HepG2 (cell line): ENCODE results near the gene ST8SIA6. TPM values are rescaled to one million over a fixed set of nuclear protein-coding genes. Genes with fewer than 3 reads are reported as not detected.

Experiments
- ATAC-seq: fragments of 200-7000 bp; cut with Tn5 transposase; 3 replicates; pipeline ENCODE4 v1.9.1; 2020; ENCODE audit warnings: mild to moderate bottlenecking, moderate library complexity
- BruUV-seq: library from RNA; stranded (reverse); fragments of 400-500 nt; replicated peaks from 2 replicates; lab custom pipeline; 2021; lab: Mats Ljungman, UMichigan
- CTCF ChIA-PET: fragments of 300-600 bp; formaldehyde crosslinking; extraction: SDS; loops from one replicate; lab custom pipeline; 2021; ENCODE audit warnings: low total read pairs, inconsistent platforms, low intra/inter-chr PET ratio; lab: Yijun Ruan, JAX
- POLR2A ChIA-PET: fragments of 350-600 bp; sonication (Branson Sonifier 250); formaldehyde crosslinking; loops from one replicate; lab custom pipeline; 2020; ENCODE audit warnings: antibody characterized with exemption, inconsistent platforms; lab: Yijun Ruan, JAX
- DNase-seq: peaks from one replicate; pipeline ENCODE4 v3.0.0-alpha.2; 2015; ENCODE audit warnings: low spot score
- FAIRE-seq: peaks from 3 replicates; lab custom pipeline; 2011; peaks lifted over from hg19 to GRCh38; lab: Jason Lieb, UNC
- H2AFZ ChIP-seq: one replicate; pipeline ENCODE4 v1.6.1; 2011; ENCODE audit warnings: low read length, inconsistent platforms
- H3K27ac ChIP-seq: fragments of 300-600 bp; 3 replicates; pipeline ENCODE4 v1.8.0; 2011; ENCODE audit warnings: mixed run types, mild to moderate bottlenecking, mixed read lengths, low read length, inconsistent platforms; ENCODE audit not compliant: insufficient read depth; ENCODE audit errors: extremely low read length
- H3K27me3 ChIP-seq, 2 experiments: fragments of 200-600 bp in 1 of 2; 2 replicates in 1 of 2; 3 replicates in 1 of 2; pipeline versions ENCODE4 v1.6.0 to v1.8.0; 2011; ENCODE audit warnings: low read length in 2 of 2, mild to moderate bottlenecking in 2 of 2, moderate library complexity in 2 of 2, inconsistent platforms in 1 of 2; ENCODE audit not compliant: insufficient read depth in 2 of 2, control insufficient read depth in 1 of 2
- H3K36me3 ChIP-seq, 2 experiments: fragments of 200-600 bp in 1 of 2; replicated peaks in 1 of 2; 2 replicates in 1 of 2; 3 replicates in 1 of 2; pipeline versions ENCODE4 v1.5.1 to v1.8.0; 2011; ENCODE audit warnings: low read length in 2 of 2, inconsistent platforms in 1 of 2; ENCODE audit not compliant: insufficient read depth in 2 of 2, control insufficient read depth in 1 of 2
- H3K4me1 ChIP-seq: 2 replicates; pipeline ENCODE4 v1.5.1; 2012; ENCODE audit warnings: low read length, inconsistent platforms; ENCODE audit not compliant: insufficient read depth
- H3K4me2 ChIP-seq: 2 replicates; pipeline ENCODE4 v1.6.0; 2011; ENCODE audit warnings: low read depth, low read length, inconsistent platforms
- H3K4me3 ChIP-seq, 3 experiments: fragments of 200-600 bp in 1 of 3; sonication (generic), shearing (Covaris generic) in 1 of 3; replicated peaks in 1 of 3; 2 replicates each; pipeline ENCODE4 v1.5.1; 2011 to 2016; ENCODE audit warnings: low read length in 3 of 3, inconsistent platforms in 2 of 3, low read depth in 2 of 3, mild to moderate bottlenecking in 2 of 3, control low read depth in 1 of 3, mixed read lengths in 1 of 3; ENCODE audit not compliant: insufficient read depth in 1 of 3
- H3K79me2 ChIP-seq: one replicate; pipeline ENCODE4 v1.6.1; 2011; ENCODE audit warnings: low read length, inconsistent platforms; ENCODE audit not compliant: insufficient read depth
- H3K9ac ChIP-seq: 2 replicates; pipeline ENCODE4 v1.6.0; 2011; ENCODE audit warnings: mild to moderate bottlenecking, low read depth, low read length, inconsistent platforms; ENCODE audit not compliant: insufficient read depth
- H3K9me3 ChIP-seq: 2 replicates; pipeline ENCODE4 v1.5.1; 2012; ENCODE audit warnings: mild to moderate bottlenecking, low read length
- H4K20me1 ChIP-seq: 2 replicates; pipeline ENCODE4 v1.6.0; 2011; ENCODE audit warnings: inconsistent platforms, mild to moderate bottlenecking, low read length, moderate library complexity; ENCODE audit not compliant: insufficient read depth
- ATAD3A ChIP-seq: sonication (generic); formaldehyde crosslinking; IDR thresholded peaks from 2 replicates; pipeline ENCODE4 v1.4.0; 2020; ENCODE audit warnings: missing genetic modification reagents
- DR1 ChIP-seq: sonication (generic); formaldehyde crosslinking; IDR thresholded peaks from 2 replicates; pipeline ENCODE4 v1.8.0; 2021; ENCODE audit warnings: mild to moderate bottlenecking, missing genetic modification reagents, inconsistent platforms
- GFI1 ChIP-seq: sonication (generic); formaldehyde crosslinking; IDR thresholded peaks from 2 replicates; pipeline ENCODE4 v1.5.0; 2020; ENCODE audit warnings: missing genetic modification reagents, mild to moderate bottlenecking, borderline replicate concordance
- MTF1 ChIP-seq: sonication (generic); formaldehyde crosslinking; IDR thresholded peaks from 2 replicates; pipeline ENCODE4 v1.5.0; 2020; ENCODE audit warnings: missing genetic modification reagents
- NFRKB ChIP-seq: fragments of 450-650 bp; IDR thresholded peaks from 2 replicates; pipeline ENCODE4 v1.6.1; 2017
- PCBP2 ChIP-seq: fragments of 200-400 bp; formaldehyde crosslinking; optimal IDR thresholded peaks from 2 replicates; pipeline ENCODE3; 2018; ENCODE audit warnings: low read length, low read depth; ENCODE audit not compliant: poor library complexity, severe bottlenecking
- PITX1 ChIP-seq: sonication (generic); formaldehyde crosslinking; IDR thresholded peaks from 2 replicates; pipeline ENCODE4 v1.5.1; 2020; ENCODE audit warnings: mild to moderate bottlenecking, missing genetic modification reagents
- SMARCC2 ChIP-seq: fragments of 450-650 bp; IDR thresholded peaks from 2 replicates; pipeline ENCODE4 v1.6.1; 2017; ENCODE audit warnings: antibody characterized with exemption, mild to moderate bottlenecking
- SOX5 ChIP-seq: IDR thresholded peaks from 2 replicates; pipeline ENCODE4 v1.6.1; 2016; ENCODE audit warnings: borderline replicate concordance
- ZNF264 ChIP-seq: sonication (generic); formaldehyde crosslinking; IDR thresholded peaks from 2 replicates; pipeline ENCODE4 v1.4.0; 2020; ENCODE audit warnings: missing genetic modification reagents
- WGBS: methylation state at CpG from one replicate; pipeline ENCODE4 v1.1.6; 2017; ENCODE audit warnings: low lambda C conversion rate; 5-methylcytosine and 5-hydroxymethylcytosine counted together
- in situ Hi-C: cut with HindIII; loops from 2 replicates; pipeline ENCODE4 v1.10.0; 2017; ENCODE audit warnings: low pct_unique_long_range_greater_than_20kb; ENCODE audit not compliant: extremely low pct_ligation_motif_present
- intact Hi-C: fragments of 100-400 bp; cut with micrococcal nuclease; formaldehyde crosslinking; loops from one replicate; pipeline ENCODE4 v1.10.0; 2022; ENCODE audit not compliant: unreplicated experiment
- polyA plus RNA-seq, 8 experiments: library from polyadenylated mRNA; depleted of rRNA in 3 of 8; stranded (reverse) in 7 of 8; unstranded in 1 of 8; fragments of >200 nt; fragmentation: Illumina TruSeq in 4 of 8; extraction: Trizol in 4 of 8; gene quantifications; 2 replicates each; pipeline versions ENCODE4 v1.2.1 to v1.2.3, GENCODE V29; 2011 to 2016; ENCODE audit warnings: low read depth in 4 of 8, missing spikeins in 1 of 8, mixed read lengths in 1 of 8; ENCODE audit not compliant: insufficient read depth in 1 of 8
- total RNA-seq, 5 experiments: library from RNA; depleted of rRNA; stranded (reverse); fragments of >200 nt; fragmentation: Illumina TruSeq; extraction: Trizol; gene quantifications; 2 replicates each; pipeline ENCODE4 v1.2.3, GENCODE V29; 2016; ENCODE audit warnings: low read depth in 1 of 5
- TF ChIP-seq, protein P1 (sequence below): sonication (generic); formaldehyde crosslinking; IDR thresholded peaks from 2 replicates; pipeline ENCODE4 v1.4.0; 2020; ENCODE audit warnings: mild to moderate bottlenecking, missing genetic modification reagents
- TF ChIP-seq, protein P2 (sequence below): sonication (generic); formaldehyde crosslinking; IDR thresholded peaks from 2 replicates; pipeline ENCODE4 v1.4.0; 2020; ENCODE audit warnings: mild to moderate bottlenecking, missing genetic modification reagents
- TF ChIP-seq, protein P3 (sequence below): sonication (generic); formaldehyde crosslinking; IDR thresholded peaks from 2 replicates; pipeline ENCODE4 v1.8.1; 2023; ENCODE audit warnings: mild to moderate bottlenecking, moderate library complexity, missing genetic modification reagents
- TF ChIP-seq, protein P4 (sequence below): sonication (generic); formaldehyde crosslinking; IDR thresholded peaks from 2 replicates; pipeline ENCODE4 v1.4.0; 2020; ENCODE audit warnings: mild to moderate bottlenecking, missing genetic modification reagents

The ST8SIA6 gene
- total and polyA plus RNA-seq, 2 of the 13 experiments (the other 11 are each of a cell fraction or from before 2014, with no cell fraction given) = not detected

DNA sequence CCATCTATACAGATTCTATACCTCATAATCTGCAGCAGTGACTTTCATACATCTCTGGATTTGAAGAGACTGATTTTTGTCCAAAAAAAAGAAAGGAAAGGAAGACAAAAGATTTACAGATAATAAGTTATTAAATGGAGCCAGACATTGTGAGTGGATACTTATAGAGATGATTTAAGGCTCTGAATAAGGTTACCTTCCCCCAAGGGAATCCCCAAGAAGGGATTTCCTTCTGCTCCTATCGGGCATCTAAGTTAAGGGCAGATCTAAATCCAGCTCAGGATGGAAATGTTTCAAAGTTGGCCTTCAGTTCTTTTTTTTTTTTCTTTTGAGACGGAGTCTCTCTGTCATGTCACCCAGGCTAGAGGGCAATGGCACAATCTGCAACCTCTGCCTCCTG is 97.6 kb downstream of the ST8SIA6 start:
- DNase-seq (no peak), FAIRE-seq (no peak)
- POLR2A ChIA-PET = no interaction called here
- Histone ChIP-seq H3K36me3 (no peaks in the 10 kb centered on the region), H2AFZ (no peak overlapping the region), H3K4me1 (no peaks in the 10 kb centered on the region), H3K79me2 (no peaks in the 10 kb centered on the region), H3K4me2 (no peak overlapping the region), H3K9ac (no peak overlapping the region), H3K27me3 (no peaks in the 10 kb centered on the region), H4K20me1 (no peaks in the 10 kb centered on the region)
- WGBS = 3% methylated on average over 2 of the region's 2 CpGs
- in situ Hi-C loops = no loop called here
- TF ChIP-seq PCBP2 = no peak
- no peak for TF ChIP-seq NFRKB
- TF ChIP-seq DR1 (CRISPR knock-in tag) = no peak
- TF ChIP-seq, protein P1, sequence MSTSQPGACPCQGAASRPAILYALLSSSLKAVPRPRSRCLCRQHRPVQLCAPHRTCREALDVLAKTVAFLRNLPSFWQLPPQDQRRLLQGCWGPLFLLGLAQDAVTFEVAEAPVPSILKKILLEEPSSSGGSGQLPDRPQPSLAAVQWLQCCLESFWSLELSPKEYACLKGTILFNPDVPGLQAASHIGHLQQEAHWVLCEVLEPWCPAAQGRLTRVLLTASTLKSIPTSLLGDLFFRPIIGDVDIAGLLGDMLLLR (CRISPR knock-in tag) = no peak
- no peak for TF ChIP-seq PITX1
- TF ChIP-seq, protein P2, sequence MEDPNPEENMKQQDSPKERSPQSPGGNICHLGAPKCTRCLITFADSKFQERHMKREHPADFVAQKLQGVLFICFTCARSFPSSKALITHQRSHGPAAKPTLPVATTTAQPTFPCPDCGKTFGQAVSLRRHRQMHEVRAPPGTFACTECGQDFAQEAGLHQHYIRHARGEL (CRISPR knock-in tag) = no peak
- TF ChIP-seq SMARCC2 = no peak
- TF ChIP-seq ZNF264 (CRISPR knock-in tag) = no peak
- TF ChIP-seq, protein P3, sequence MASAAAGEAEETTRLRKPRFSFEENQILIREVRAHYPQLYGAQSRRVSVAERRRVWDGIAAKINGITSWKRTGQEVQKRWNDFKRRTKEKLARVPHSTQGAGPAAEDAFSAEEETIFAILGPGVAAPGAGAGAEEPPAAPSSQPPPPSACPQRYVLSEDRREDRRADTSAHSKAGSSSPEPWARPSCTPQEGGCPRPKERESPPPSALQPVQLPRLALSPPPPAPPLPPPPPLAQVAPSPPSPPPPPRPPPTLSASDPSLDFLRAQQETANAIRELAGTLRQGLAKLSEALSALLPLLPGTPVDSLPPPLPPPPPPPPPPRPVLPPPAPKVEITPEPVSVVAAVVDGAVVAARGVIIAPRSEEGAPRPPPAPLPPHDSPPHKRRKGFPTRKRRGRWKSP (CRISPR knock-in tag) = no peak
- TF ChIP-seq MTF1 (CRISPR knock-in tag) = no peak
- TF ChIP-seq ATAD3A (CRISPR knock-in tag) = no peak
- no peak for TF ChIP-seq GFI1 (CRISPR knock-in tag)
- TF ChIP-seq SOX5 (CRISPR knock-in tag) = no peak
- TF ChIP-seq, protein P4, sequence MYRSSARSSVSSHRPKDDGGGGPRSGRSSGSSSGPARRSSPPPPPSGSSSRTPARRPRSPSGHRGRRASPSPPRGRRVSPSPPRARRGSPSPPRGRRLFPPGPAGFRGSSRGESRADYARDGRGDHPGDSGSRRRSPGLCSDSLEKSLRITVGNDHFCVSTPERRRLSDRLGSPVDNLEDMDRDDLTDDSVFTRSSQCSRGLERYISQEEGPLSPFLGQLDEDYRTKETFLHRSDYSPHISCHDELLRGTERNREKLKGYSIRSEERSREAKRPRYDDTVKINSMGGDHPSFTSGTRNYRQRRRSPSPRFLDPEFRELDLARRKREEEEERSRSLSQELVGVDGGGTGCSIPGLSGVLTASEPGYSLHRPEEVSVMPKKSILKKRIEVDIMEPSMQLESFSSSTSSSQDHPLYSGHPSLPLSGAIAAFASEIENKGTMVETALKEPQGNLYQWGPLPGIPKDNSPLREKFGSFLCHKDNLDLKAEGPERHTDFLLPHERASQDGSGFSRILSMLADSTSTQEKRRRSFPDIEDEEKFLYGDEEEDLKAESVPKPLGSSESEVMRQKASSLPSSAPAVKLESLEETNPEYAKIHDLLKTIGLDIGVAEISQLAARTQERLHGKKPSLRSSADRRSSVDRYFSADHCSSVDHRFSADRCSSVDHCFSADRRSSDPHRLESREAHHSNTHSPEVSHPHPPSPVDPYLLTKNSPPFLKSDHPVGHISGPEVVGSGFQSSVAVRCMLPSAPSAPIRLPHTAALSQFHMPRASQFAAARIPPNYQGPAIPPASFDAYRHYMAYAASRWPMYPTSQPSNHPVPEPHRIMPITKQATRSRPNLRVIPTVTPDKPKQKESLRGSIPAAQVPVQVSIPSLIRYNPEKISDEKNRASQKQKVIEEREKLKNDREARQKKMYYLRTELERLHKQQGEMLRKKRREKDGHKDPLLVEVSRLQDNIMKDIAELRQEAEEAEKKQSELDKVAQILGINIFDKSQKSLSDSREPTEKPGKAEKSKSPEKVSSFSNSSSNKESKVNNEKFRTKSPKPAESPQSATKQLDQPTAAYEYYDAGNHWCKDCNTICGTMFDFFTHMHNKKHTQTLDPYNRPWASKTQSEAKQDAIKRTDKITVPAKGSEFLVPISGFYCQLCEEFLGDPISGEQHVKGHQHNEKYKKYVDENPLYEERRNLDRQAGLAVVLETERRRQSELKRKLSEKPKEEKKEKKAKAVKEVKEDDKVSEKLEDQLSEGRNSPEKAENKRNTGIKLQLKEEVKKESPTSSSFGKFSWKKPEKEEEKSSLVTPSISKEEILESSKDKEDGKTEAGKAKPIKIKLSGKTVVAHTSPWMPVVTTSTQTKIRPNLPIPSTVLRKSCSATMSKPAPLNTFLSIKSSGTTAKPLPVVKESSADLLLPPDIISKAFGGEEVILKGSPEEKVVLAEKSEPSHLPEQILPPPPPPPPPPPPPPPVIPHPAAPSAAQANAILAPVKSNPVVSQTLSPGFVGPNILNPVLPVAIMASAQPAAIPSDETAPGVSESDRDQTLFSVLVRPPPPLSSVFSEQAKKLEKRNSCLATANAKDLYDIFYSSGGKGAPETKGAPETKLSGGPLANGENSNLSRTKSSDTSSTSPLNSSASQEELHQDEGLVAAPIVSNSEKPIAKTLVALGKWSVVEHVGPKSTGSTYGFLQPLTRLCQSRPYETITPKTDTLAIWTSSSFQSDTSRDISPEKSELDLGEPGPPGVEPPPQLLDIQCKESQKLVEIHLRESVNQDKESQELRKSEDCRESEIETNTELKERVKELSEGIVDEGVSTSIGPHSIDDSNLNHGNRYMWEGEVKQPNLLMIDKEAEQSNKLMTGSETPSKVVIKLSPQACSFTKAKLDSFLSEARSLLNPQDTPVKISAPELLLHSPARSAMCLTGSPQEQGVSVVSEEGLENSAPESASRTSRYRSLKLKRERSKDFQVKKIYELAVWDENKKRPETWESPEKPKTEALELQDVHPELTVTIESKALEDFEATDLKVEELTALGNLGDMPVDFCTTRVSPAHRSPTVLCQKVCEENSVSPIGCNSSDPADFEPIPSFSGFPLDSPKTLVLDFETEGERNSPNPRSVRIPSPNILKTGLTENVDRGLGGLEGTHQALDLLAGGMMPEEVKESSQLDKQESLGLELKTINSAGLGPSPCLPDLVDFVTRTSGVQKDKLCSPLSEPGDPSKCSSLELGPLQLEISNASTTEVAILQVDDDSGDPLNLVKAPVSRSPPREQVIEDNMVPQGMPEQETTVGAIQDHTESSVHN = no peak
- TF ChIP-seq, all 625 proteins: peak for 0
- CTCF ChIA-PET = no interaction called here
- no peak overlapping the region for H3K4me3 ChIP-seq
- BruUV-seq = no TSS peak
- no peak overlapping the region for H3K27ac ChIP-seq
- intact Hi-C loops = no loop called here
- no peak for ATAC-seq
- no peaks in the 10 kb centered on the region for H3K9me3 ChIP-seq
